ENCODE results near the gene GPRC5B. TPM values are rescaled to one million over a fixed set of nuclear protein-coding genes. Genes with fewer than 3 reads are reported as not detected.

The GPRC5B gene
- total and polyA plus RNA-seq, 2 donors (not counting 3 experiments of a cell fraction or from before 2014, with no cell fraction given), result 42.3 TPM

DNA sequence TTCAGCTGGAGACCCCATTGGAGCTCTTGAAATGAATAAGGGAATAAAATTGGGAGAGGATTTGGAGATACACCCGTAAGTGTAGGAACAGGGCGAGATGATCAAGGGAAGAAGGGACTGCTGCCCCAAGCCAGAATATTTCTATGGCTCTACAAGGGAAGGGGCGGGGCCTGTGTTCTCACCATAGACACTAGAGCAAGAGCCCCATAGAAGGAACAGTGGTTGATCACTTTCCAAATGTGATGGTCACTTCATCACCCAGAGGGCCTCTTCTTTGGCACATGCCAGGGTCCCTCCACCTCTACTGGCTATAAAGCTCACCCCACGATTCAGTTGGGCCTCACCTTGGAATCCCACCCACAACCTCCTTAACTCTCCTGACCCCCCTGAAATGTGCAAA is 25.0 kb downstream of the GPRC5B start:
- no peaks in the 10 kb centered on the region for H3K9me3 ChIP-seq (replicated peaks; ENCODE audit: control insufficient read depth, insufficient read depth, low read length)
- H3K4me1 ChIP-seq (ENCODE audit: control insufficient read depth, extremely low read depth, insufficient read depth, low read length), result no peaks in the 10 kb centered on the region
- H3K4me2 ChIP-seq (ENCODE audit: insufficient read depth, low read length), result no peak overlapping the region
- intact Hi-C loops (cut with micrococcal nuclease), result no loop called here
- no peak for TF ChIP-seq JUN (IDR thresholded peaks at IDR 0.05; ENCODE audit: borderline replicate concordance, insufficient read depth, insufficient read length, low read depth)
- no peak for TF ChIP-seq MAX (IDR thresholded peaks at IDR 0.05; ENCODE audit: insufficient read depth, insufficient read length)
- TF ChIP-seq FOS (IDR thresholded peaks at IDR 0.05; ENCODE audit: borderline replicate concordance, insufficient read depth, low read length), result no peak
- TF ChIP-seq EZH2 (IDR thresholded peaks at IDR 0.05; ENCODE audit: borderline replicate concordance, low read depth, low read length, severe bottlenecking), result no peak
- H4K20me1 ChIP-seq (replicated peaks; ENCODE audit: control insufficient read depth, extremely low read depth, insufficient read depth, low read length), result no peaks in the 10 kb centered on the region
- H3K9ac ChIP-seq (replicated peaks; ENCODE audit: extremely low read depth, insufficient read depth, low read length), result no peak overlapping the region
- H3K9me1 ChIP-seq (replicated peaks; ENCODE audit: control insufficient read depth, extremely low read depth, insufficient read depth, low read length), result no peaks in the 10 kb centered on the region
- dilution Hi-C loops (cut with MboI; ENCODE audit: extremely low pct_ligation_motif_present, low sequenced_read_pairs), result no loop called here
- no peak overlapping the region for H3K27ac ChIP-seq (ENCODE audit: insufficient read depth, low read depth, low read length)
- FAIRE-seq (no peak), DNase-seq (ENCODE audit: low read depth, low spot score) (no peak)
- H3K79me2 ChIP-seq (ENCODE audit: control insufficient read depth, insufficient read depth, low read length), result no peaks in the 10 kb centered on the region
- BruUV-seq (replicated peaks), result no TSS peak
- no peaks in the 10 kb centered on the region for H3K27me3 ChIP-seq (ENCODE audit: control insufficient read depth in 2 of 2, insufficient read depth in 2 of 2, low read length in 2 of 2)
- H3K4me3 ChIP-seq (replicated peaks in 1 of 3; ENCODE audit: insufficient read depth in 1 of 3, low read depth in 1 of 3, low read length in 3 of 3), result no peak overlapping the region
- H2AFZ ChIP-seq (ENCODE audit: low read depth, low read length), result no peak overlapping the region
- POLR2A ChIA-PET, result no interaction called here
- CTCF ChIA-PET, result interaction anchor here (0.8 to 1.2 kb wide), 2 partner anchors 9 to 258 kb away, joined by 3 read pairs; no protein-coding TSS in a partner anchor
- H3K36me3 ChIP-seq (ENCODE audit: control insufficient read depth in 2 of 2, extremely low read depth in 1 of 2, insufficient read depth in 2 of 2, low read length in 2 of 2), result peaks cover 0 to 4% of the 10 kb centered on the region in 2 experiments

GRCh38 chr16:19859166-19859565 is 25.5 kb downstream of the GPRC5B start:
- TSS peak; percentile 15 for BruUV-seq (replicated peaks)
- H3K9ac ChIP-seq (replicated peaks; ENCODE audit: extremely low read depth, insufficient read depth, low read length), result no peak overlapping the region
- dilution Hi-C loops (cut with MboI; ENCODE audit: extremely low pct_ligation_motif_present, low sequenced_read_pairs) (no loop called here), intact Hi-C loops (cut with micrococcal nuclease) (no loop called here)
- H3K4me1 ChIP-seq (ENCODE audit: control insufficient read depth, extremely low read depth, insufficient read depth, low read length), result no peaks in the 10 kb centered on the region
- H3K27me3 ChIP-seq (ENCODE audit: control insufficient read depth in 2 of 2, insufficient read depth in 2 of 2, low read length in 2 of 2), result no peaks in the 10 kb centered on the region
- no peaks in the 10 kb centered on the region for H3K9me1 ChIP-seq (replicated peaks; ENCODE audit: control insufficient read depth, extremely low read depth, insufficient read depth, low read length)
- no peak for TF ChIP-seq MAX (IDR thresholded peaks at IDR 0.05; ENCODE audit: insufficient read depth, insufficient read length)
- no peak for TF ChIP-seq POLR2A (IDR thresholded peaks at IDR 0.05; ENCODE audit: low read depth, low read length)
- TF ChIP-seq, protein P1, sequence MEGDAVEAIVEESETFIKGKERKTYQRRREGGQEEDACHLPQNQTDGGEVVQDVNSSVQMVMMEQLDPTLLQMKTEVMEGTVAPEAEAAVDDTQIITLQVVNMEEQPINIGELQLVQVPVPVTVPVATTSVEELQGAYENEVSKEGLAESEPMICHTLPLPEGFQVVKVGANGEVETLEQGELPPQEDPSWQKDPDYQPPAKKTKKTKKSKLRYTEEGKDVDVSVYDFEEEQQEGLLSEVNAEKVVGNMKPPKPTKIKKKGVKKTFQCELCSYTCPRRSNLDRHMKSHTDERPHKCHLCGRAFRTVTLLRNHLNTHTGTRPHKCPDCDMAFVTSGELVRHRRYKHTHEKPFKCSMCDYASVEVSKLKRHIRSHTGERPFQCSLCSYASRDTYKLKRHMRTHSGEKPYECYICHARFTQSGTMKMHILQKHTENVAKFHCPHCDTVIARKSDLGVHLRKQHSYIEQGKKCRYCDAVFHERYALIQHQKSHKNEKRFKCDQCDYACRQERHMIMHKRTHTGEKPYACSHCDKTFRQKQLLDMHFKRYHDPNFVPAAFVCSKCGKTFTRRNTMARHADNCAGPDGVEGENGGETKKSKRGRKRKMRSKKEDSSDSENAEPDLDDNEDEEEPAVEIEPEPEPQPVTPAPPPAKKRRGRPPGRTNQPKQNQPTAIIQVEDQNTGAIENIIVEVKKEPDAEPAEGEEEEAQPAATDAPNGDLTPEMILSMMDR (IDR thresholded peaks at IDR 0.05; ENCODE audit: extremely low read depth in 1 of 2, insufficient read depth in 1 of 2, low read depth in 1 of 2, low read length in 2 of 2), result no peak
- TF ChIP-seq POLR2AphosphoS5 (IDR thresholded peaks at IDR 0.05; ENCODE audit: insufficient read depth, low read depth, low read length), result no peak
- TF ChIP-seq EZH2 (IDR thresholded peaks at IDR 0.05; ENCODE audit: borderline replicate concordance, low read depth, low read length, severe bottlenecking), result no peak
- TF ChIP-seq GATA2 (IDR thresholded peaks at IDR 0.05; ENCODE audit: insufficient read depth, insufficient read length, low read depth, low read length), result no peak
- no peak for TF ChIP-seq FOS (IDR thresholded peaks at IDR 0.05; ENCODE audit: borderline replicate concordance, insufficient read depth, low read length)
- TF ChIP-seq JUN (IDR thresholded peaks at IDR 0.05; ENCODE audit: borderline replicate concordance, insufficient read depth, insufficient read length, low read depth), result no peak
- no peak for TF ChIP-seq MYC (IDR thresholded peaks at IDR 0.05; ENCODE audit: low read depth, low read length)
- H3K9me3 ChIP-seq (replicated peaks; ENCODE audit: control insufficient read depth, insufficient read depth, low read length), result no peaks in the 10 kb centered on the region
- ChIA-PET CTCF (interaction anchor here (1.2 kb wide), 1 partner anchor 258 kb away, joined by 3 read pairs; no protein-coding TSS in a partner anchor), POLR2A (no interaction called here)
- FAIRE-seq (no peak), DNase-seq (ENCODE audit: low read depth, low spot score) (no peak)
- no peak overlapping the region for H3K27ac ChIP-seq (ENCODE audit: insufficient read depth, low read depth, low read length)
- no peak overlapping the region for H3K4me3 ChIP-seq (replicated peaks in 1 of 3; ENCODE audit: insufficient read depth in 1 of 3, low read depth in 1 of 3, low read length in 3 of 3)
- no peak overlapping the region for H3K4me2 ChIP-seq (ENCODE audit: insufficient read depth, low read length)
- H3K36me3 ChIP-seq (ENCODE audit: control insufficient read depth in 2 of 2, extremely low read depth in 1 of 2, insufficient read depth in 2 of 2, low read length in 2 of 2), result peaks cover 0 to 2% of the 10 kb centered on the region in 2 experiments
- no peaks in the 10 kb centered on the region for H3K79me2 ChIP-seq (ENCODE audit: control insufficient read depth, insufficient read depth, low read length)
- no peaks in the 10 kb centered on the region for H4K20me1 ChIP-seq (replicated peaks; ENCODE audit: control insufficient read depth, extremely low read depth, insufficient read depth, low read length)
- no peak overlapping the region for H2AFZ ChIP-seq (ENCODE audit: low read depth, low read length)

Data from endothelial cell of umbilical vein (primary cell).